DND-41 (cell line): ENCODE data around the gene GNAZ.

Source experiments
- ATAC-seq: fragments of 200-7000 bp; cut with Tn5 transposase; 3 replicates; pipeline ENCODE4 v1.9.1; 2021; ENCODE audit warnings: low read depth; ENCODE audit not compliant: insufficient read depth
- DNase-seq: peaks from one replicate; pipeline ENCODE4 v3.0.0-alpha.2; 2020
- H2AFZ ChIP-seq: 2 replicates; pipeline ENCODE4 v1.6.0; 2012; ENCODE audit warnings: low read depth, low read length
- H3K27ac ChIP-seq: 2 replicates; pipeline ENCODE4 v1.5.1; 2012; ENCODE audit warnings: low read length, inconsistent platforms
- H3K27me3 ChIP-seq: fragments of 200-600 bp; sonication (generic); 2 replicates; pipeline ENCODE4 v1.6.0; 2012; ENCODE audit warnings: low read length, mild to moderate bottlenecking, inconsistent platforms; ENCODE audit not compliant: insufficient read depth, poor library complexity
- H3K36me3 ChIP-seq: 2 replicates; pipeline ENCODE4 v1.5.1; 2012; ENCODE audit warnings: low read length, inconsistent platforms; ENCODE audit not compliant: insufficient read depth
- H3K4me1 ChIP-seq: 2 replicates; pipeline ENCODE4 v1.5.1; 2012; ENCODE audit warnings: mild to moderate bottlenecking, low read length; ENCODE audit not compliant: insufficient read depth
- H3K4me2 ChIP-seq: 2 replicates; pipeline ENCODE4 v1.6.0; 2012; ENCODE audit warnings: mild to moderate bottlenecking, moderate library complexity, low read length, inconsistent platforms; ENCODE audit not compliant: insufficient read depth
- H3K4me3 ChIP-seq, 2 experiments: fragments of 200-600 bp in 1 of 2; shearing (Covaris generic) in 1 of 2; 2 replicates each; pipeline ENCODE4 v1.5.1; 2012 to 2016; ENCODE audit warnings: inconsistent platforms in 2 of 2, low read length in 2 of 2, mild to moderate bottlenecking in 2 of 2, low read depth in 1 of 2, moderate library complexity in 1 of 2
- H3K79me2 ChIP-seq: 2 replicates; pipeline ENCODE4 v1.6.0; 2012; ENCODE audit warnings: low read length, inconsistent platforms; ENCODE audit not compliant: insufficient read depth
- H3K9ac ChIP-seq: 2 replicates; pipeline ENCODE4 v1.6.0; 2012; ENCODE audit warnings: low read depth, mild to moderate bottlenecking, inconsistent platforms, low read length, moderate library complexity
- H3K9me3 ChIP-seq: 2 replicates; pipeline ENCODE4 v1.5.1; 2012; ENCODE audit warnings: low read length, moderate library complexity, mild to moderate bottlenecking, inconsistent platforms; ENCODE audit not compliant: insufficient read depth, severe bottlenecking
- H4K20me1 ChIP-seq: 2 replicates; pipeline ENCODE4 v1.6.0; 2012; ENCODE audit warnings: low read length; ENCODE audit not compliant: insufficient read depth
- EZH2 ChIP-seq: IDR thresholded peaks from 3 replicates; pipeline ENCODE4 v1.6.1; 2012; ENCODE audit warnings: borderline replicate concordance, low read depth, mild to moderate bottlenecking, moderate library complexity, low read length, inconsistent platforms; ENCODE audit not compliant: severe bottlenecking
- TF ChIP-seq, protein P1 (sequence below): IDR thresholded peaks from 2 replicates; pipeline ENCODE4 v1.5.1; 2012; ENCODE audit warnings: borderline replicate concordance, low read length, moderate library complexity, mild to moderate bottlenecking; ENCODE audit not compliant: poor library complexity, severe bottlenecking; ENCODE audit errors: extremely low read depth

GNAZ gene

DNA sequence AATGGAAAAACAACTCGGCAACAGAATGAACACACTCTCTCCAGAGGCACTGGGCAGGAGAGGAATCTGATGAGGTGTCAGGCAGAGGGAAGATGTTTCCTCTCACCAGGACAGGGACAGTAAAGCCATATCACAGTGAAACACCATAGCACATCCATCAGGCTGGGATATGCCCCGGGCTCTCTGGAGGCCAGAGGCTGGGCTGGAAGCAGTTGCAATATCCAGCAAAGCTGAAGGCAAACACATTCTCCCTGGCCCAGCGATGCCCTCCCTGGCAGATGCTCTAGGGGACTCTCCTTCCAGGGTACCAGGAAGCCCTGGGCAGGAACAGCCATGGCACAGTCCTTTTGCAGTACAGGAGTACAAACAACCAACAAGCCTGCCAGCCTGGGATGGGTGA is 60.4 kb downstream of the GNAZ start:
- H4K20me1 ChIP-seq: 0 out of 2 replicates have a peak, but pooled peaks cover 3% of the 10 kb centered on the region
- no peak overlapping the region for H3K9ac ChIP-seq
- no peak for DNase-seq
- H3K4me3 ChIP-seq: no peak overlapping the region
- H3K79me2 ChIP-seq: no peaks in the 10 kb centered on the region
- TF ChIP-seq EZH2: no peak
- TF ChIP-seq, protein P1, sequence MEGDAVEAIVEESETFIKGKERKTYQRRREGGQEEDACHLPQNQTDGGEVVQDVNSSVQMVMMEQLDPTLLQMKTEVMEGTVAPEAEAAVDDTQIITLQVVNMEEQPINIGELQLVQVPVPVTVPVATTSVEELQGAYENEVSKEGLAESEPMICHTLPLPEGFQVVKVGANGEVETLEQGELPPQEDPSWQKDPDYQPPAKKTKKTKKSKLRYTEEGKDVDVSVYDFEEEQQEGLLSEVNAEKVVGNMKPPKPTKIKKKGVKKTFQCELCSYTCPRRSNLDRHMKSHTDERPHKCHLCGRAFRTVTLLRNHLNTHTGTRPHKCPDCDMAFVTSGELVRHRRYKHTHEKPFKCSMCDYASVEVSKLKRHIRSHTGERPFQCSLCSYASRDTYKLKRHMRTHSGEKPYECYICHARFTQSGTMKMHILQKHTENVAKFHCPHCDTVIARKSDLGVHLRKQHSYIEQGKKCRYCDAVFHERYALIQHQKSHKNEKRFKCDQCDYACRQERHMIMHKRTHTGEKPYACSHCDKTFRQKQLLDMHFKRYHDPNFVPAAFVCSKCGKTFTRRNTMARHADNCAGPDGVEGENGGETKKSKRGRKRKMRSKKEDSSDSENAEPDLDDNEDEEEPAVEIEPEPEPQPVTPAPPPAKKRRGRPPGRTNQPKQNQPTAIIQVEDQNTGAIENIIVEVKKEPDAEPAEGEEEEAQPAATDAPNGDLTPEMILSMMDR: no peak
- no peak overlapping the region for H2AFZ ChIP-seq
- no peak overlapping the region for H3K4me2 ChIP-seq
- H3K27me3 ChIP-seq: no peaks in the 10 kb centered on the region
- ATAC-seq: no peak
- H3K36me3 ChIP-seq: no peaks in the 10 kb centered on the region
- H3K9me3 ChIP-seq: no peaks in the 10 kb centered on the region
- H3K27ac ChIP-seq: no peak overlapping the region
- H3K4me1 ChIP-seq: peaks cover 3% of the 10 kb centered on the region

DNA sequence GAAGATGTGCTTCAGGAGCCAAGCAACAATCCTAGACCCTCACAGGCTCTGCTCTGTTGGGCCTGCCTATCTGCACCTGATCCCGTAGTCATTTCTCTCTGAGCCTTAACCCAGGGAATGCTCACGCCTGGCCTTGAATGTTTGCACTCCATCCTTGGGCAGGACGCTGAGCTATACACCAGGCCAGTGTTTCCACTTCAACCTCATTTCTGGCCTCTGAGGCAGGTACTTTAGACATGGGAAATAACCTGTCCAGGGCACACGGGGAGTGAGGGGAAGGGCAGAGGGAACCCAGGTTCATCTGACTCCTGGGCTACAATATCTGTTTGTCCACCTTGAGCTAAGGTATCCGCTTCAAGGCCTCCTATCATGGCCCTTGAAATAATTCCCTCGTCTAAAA is 61.6 kb downstream of the GNAZ start:
- H3K4me2 ChIP-seq: no peak overlapping the region
- no peaks in the 10 kb centered on the region for H3K79me2 ChIP-seq
- no peaks in the 10 kb centered on the region for H3K9me3 ChIP-seq
- peaks cover 15% of the 10 kb centered on the region for H3K4me1 ChIP-seq
- TF ChIP-seq, protein P1: no peak
- no peak for TF ChIP-seq EZH2
- no peak overlapping the region for H3K27ac ChIP-seq
- no peak for ATAC-seq
- no peak overlapping the region for H2AFZ ChIP-seq
- H3K9ac ChIP-seq: no peak overlapping the region
- no peaks in the 10 kb centered on the region for H3K36me3 ChIP-seq
- DNase-seq: no peak
- H4K20me1 ChIP-seq: no peaks in the 10 kb centered on the region
- no peaks in the 10 kb centered on the region for H3K27me3 ChIP-seq
- H3K4me3 ChIP-seq: no peak overlapping the region

DNA sequence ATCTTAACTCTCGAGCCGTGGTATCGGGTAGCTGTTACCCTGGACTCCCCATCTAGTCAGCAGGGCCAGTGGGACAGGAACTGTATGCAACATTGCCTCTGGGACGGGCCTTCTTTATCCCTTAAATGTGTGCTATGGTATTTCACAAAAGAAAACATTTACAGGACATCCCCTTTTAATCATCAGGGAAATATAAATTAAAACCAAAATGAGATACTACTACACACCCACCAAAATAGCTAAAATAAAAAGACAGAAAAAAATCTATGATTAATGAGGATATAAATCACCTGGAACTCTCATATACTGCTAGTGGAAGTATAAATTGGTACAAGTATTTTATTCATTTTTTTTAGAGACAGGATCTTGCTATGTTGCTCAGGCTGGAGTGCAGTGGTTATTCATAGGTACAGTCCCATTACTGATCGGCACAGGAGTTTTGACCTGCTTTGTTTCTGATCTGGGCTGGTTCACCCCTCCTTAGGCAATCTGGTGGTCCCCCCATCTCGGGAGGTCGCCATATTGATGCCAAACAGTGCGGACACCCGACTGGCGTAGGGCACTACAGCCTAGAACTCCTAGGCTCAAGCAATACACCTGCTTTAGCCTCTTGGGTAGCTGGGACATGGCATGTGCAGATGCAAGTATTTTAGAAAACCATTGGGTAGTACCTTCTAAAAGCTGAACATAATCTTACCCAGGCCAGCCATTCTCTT is 62.2 kb downstream of the GNAZ start:
- no peak for ATAC-seq
- no peak for TF ChIP-seq EZH2
- TF ChIP-seq, protein P1: no peak
- Histone ChIP-seq H3K36me3 (no peaks in the 10 kb centered on the region), H3K27me3 (no peaks in the 10 kb centered on the region), H3K4me3 (no peak overlapping the region), H3K79me2 (no peaks in the 10 kb centered on the region), H3K4me1 (peaks cover 21% of the 10 kb centered on the region), H3K9me3 (no peaks in the 10 kb centered on the region), H2AFZ (no peak overlapping the region), H3K27ac (no peak overlapping the region), H3K9ac (no peak overlapping the region), H3K4me2 (no peak overlapping the region), H4K20me1 (no peaks in the 10 kb centered on the region)
- DNase-seq: no peak
